ENCODE data around the gene CENPN.

Gene CENPN

GRCh38 chr16:81029930-81030604, 23.1 kb downstream of the CENPN start:
- no peak for DNase-seq (ENCODE audit: low spot score)

DNA sequence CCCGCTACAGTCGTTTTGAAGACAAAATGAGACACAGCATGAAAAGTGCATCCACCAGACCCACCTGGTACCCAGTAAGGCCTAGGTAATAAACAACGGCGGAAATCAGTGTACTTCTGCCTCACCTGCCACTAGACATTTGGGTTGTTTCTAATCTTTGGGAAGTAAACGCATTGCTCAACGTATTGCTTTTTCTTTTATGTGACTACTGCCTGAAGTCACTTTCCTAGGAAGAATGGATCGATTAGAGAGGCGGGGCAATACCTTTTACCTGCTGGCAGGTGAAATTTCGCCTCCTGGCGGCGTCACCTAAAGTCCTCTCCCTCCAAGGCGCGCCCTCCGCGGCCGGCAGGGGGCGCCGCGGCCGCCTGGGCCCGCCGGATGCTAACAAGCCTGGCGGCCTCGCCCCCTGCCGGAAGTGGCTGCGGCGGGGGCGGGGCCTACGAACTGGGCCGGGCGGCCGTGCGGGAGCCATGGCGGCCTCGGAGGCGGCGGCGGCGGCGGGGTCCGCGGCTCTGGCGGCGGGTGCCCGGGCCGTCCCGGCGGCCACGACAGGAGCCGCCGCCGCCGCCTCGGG, 28.5 kb downstream of the CENPN start, which contains the start of gene ATMIN:
TSS of gene ATMIN (plus strand) at position 445 of the 577 bp plus-strand sequence. CDS start at position 474, 29 bp downstream.
- DNase-seq (ENCODE audit: low spot score), result peak; percentile 84

DNA sequence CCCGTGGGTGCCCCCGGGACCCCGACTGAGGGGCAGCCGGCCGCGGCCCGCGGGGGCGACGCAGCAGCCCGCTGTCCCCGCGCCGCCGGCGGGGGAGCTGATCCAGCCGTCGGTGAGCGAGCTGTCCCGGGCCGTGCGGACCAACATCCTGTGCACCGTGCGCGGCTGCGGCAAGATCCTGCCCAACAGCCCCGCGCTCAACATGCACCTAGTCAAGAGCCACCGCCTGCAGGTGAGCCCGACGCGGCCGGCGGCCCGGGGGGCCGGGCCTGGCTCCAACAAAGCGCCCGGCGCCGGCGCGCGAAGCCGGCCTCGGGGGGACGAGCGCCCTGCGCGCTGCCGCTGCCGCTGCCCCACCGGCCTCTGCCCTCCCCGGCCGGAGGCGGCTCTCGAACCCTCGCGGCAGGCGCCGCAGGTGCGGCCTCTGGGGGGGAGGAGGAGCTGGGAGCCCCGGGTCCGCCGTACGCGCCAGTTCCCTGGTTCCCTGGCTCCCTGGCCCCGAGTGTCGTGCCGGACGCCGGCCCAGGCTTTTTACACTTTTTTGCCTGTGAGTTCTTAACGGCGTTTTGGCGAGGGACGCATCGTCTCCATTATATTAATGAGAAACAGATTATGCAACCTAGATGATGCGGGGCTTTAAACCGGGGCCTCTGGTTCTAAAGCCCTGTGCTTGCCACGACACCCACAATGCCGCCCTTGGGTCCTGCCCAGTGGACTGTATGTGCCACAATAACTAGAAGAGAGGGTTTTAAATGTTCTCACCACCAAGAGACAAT, 29.1 kb downstream of the CENPN start:
- no peak for DNase-seq (ENCODE audit: low spot score)

GRCh38 chr16:81036751-81037350, 29.8 kb downstream of the CENPN start:
- DNase-seq (ENCODE audit: low spot score), result no peak

DNA sequence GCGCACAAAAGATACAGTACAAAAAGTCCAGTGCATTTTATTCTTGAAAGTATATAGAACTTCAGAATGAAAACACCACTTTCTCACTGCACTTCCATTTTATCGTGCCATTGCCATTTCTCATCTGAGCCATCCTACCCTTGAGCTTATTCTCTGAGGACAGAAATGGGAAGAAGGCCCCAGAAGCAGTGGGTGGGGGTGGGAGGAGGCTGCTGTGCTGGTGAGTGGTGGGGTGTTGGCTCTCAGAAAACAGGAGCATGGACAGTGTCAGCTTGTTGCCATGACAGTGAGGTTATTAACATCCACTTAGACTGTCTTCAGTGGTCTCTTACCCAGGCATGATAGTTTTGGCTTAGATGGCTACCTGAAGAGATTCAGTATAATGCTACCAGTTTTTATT, 33.1 kb downstream of the CENPN start:
- DNase-seq (ENCODE audit: low spot score), result peak; percentile 29

DNA sequence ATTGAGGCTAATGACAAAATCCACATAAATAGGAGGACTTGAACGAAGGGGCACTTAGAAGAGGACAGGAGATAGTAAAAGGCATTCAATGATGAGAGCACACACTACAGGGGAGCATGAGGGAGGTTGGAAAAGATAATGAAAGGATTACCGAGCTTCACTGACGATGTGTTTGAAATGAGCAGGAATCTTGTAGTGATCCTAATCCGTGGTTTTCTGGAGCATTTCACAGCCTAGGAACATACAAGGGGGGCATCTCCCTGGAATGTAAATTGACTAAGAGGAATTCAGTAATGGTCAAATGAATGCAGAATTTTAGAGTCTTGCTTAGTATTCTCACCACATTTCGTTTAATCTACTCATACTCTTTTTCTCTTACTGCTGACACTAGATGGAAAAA, 33.8 kb downstream of the CENPN start:
- no peak for DNase-seq (ENCODE audit: low spot score)

DNA sequence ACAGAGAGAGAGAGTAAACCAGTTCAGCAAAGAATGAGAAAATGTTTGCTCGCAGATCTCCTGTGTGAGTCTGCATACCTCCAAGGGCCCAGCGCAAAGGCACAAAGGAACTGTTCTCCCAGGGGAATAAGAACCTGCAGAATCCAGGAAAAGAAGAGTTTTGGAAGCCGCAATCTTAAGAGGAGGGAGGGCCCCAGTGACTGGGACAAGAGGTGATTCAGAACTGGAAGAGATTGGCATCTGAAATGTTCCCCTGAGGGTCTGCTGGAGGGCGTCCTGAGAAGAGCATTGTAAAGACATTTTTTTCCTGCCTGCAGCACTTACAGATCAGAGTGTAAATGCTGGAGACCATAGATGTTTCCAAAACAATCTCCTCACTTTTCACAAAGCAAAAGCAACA, 34.7 kb downstream of the CENPN start:
- DNase-seq (ENCODE audit: low spot score), result no peak

DNA sequence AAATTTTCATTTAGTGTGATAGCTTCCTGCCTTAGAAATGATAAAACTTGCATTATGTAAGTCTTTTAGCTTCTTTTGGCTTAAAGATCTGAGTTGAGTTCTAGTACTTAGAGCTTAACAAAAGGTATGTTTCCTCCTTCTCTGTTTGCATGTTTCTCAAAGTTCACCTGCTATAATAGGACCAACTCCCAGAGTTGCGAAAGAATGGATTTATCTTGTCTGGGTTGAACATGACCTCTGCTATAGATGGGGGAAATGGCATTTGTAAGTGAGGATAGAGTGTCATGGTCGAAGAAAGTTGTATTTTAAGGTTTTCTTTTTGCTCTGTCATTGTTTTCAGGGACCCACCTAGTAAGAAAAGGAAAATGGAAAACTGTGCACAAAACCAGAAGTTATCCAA, 35.8 kb downstream of the CENPN start:
- no peak for DNase-seq (ENCODE audit: low spot score)

DNA sequence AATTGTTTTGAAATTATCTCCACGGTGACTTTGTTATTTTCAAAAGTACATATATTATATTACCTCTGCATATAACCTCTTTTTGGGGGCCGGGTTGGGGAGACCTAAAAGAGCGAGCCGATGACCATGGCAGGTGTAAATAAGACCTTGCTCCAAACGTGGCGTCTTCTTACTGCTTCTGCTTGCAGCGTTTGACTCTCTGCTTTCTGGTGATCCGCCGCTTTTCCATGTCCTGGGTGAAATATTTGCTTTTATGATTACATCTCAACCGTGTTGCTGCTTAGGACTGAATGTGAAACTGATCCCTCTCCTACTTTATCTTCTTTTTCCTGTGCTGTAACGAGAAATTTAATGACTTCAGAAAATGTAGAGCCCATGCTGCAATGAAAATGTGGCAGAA, 46.7 kb downstream of the CENPN start:
- no peak for DNase-seq (ENCODE audit: low spot score)

- no peak for DNase-seq (ENCODE audit: low spot score)
Measured at GRCh38 chr16:81060576-81061306, 53.7 kb downstream of the CENPN start.

- no peak for DNase-seq (ENCODE audit: low spot score)
Measured at GRCh38 chr16:81061307-81061640, 54.3 kb downstream of the CENPN start.

- DNase-seq (ENCODE audit: low spot score), result no peak
Measured at GRCh38 chr16:81061871-81062608, 55.0 kb downstream of the CENPN start.

- no peak for DNase-seq (ENCODE audit: low spot score)
Measured at GRCh38 chr16:81066681-81067080, 59.7 kb downstream of the CENPN start.

DNA sequence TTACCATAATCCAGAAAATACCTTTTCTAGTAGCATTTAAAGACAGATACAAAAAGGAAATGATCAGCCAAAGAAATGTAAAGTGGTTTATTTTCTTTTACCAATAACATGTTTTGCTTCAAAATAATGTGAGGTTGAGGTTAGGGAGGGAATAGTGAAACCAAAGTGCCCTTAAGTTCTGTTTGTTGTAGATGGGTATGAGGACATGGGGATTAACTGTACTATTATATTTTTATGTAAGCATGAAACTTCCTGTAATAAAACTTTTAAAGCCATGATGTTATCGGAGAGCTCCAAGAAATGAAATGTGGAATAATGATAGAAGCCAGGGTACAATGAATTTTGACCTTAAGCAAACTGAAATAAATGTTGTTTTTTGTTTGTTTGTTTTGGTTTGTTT, 60.2 kb downstream of the CENPN start:
- no peak for DNase-seq (ENCODE audit: low spot score)

- no peak for DNase-seq (ENCODE audit: low spot score)
Measured at GRCh38 chr16:81069063-81069462, 62.0 kb downstream of the CENPN start.

GRCh38 chr16:81070979-81071378, 64.0 kb downstream of the CENPN start:
- no peak for DNase-seq (ENCODE audit: low spot score)

DNA sequence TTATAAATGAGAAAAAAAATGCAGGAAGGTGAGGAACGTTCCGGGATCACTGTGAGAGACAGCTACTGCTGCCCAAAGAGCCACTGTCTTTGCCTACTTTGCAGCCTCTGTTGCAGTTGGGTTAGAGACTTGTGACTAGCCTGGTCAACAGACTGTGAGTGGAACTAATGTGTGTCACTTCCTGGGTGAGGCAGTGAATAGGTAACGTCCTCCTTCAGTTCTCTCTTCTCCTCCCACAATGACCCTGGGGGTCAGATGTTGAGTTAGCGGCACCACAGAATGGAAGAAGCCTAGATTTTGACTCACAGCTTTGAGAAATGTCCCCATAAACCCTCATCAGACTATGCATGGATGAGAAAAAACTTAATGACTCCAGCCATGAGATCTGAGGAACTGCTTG, 64.8 kb downstream of the CENPN start:
- DNase-seq (ENCODE audit: low spot score), result no peak

DNA sequence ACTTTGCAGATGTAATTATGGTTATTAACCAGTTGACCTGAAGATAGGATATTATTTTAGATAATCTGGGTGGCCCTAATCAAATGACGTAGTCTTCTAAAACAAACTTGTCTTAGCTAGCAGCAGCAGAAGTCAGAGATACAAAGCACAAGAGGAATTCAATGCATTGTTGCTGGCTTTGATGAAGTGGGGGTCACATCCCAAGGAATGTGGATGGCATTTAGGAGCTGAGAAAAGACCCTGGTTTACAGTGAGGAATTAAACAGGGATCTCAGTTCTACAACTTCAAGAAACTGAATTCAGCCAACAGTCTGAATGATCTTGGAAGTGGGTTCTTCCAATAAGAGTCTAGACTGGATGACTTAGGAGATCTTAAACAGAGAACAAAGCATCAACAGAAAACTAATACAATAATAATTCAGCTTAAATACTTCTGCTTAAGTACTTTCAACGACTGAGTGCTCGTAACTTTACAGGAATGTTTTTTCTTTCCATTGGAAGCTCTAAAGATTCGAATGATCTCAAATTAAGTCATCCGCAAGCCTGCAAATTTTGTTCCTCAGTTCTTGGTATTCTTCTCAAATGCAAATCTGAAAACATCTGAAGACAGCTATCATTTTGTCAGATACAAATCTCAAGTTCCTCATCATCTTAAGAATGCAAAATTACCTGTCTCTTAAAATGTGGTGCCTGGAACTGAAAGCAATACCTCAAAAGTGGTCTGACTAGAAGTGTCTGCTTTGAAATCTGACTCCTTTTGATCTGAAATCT, 66.7 kb downstream of the CENPN start:
- no peak for DNase-seq (ENCODE audit: low spot score)

GRCh38 chr16:81076566-81077075, 69.6 kb downstream of the CENPN start:
- peak; percentile 93 for DNase-seq (ENCODE audit: low spot score)
